DND-41 (cell line): ENCODE results near the gene FIBCD1.

ENCODE experiments used
- ATAC-seq: fragments of 200-7000 bp; cut with Tn5 transposase; 3 replicates; pipeline ENCODE4 v1.9.1; 2021; ENCODE audit warnings: low read depth; ENCODE audit not compliant: insufficient read depth
- DNase-seq: peaks from one replicate; pipeline ENCODE4 v3.0.0-alpha.2; 2020
- H2AFZ ChIP-seq: 2 replicates; pipeline ENCODE4 v1.6.0; 2012; ENCODE audit warnings: low read depth, low read length
- H3K27ac ChIP-seq: 2 replicates; pipeline ENCODE4 v1.5.1; 2012; ENCODE audit warnings: low read length, inconsistent platforms
- H3K27me3 ChIP-seq: fragments of 200-600 bp; sonication (generic); 2 replicates; pipeline ENCODE4 v1.6.0; 2012; ENCODE audit warnings: low read length, mild to moderate bottlenecking, inconsistent platforms; ENCODE audit not compliant: insufficient read depth, poor library complexity
- H3K36me3 ChIP-seq: 2 replicates; pipeline ENCODE4 v1.5.1; 2012; ENCODE audit warnings: low read length, inconsistent platforms; ENCODE audit not compliant: insufficient read depth
- H3K4me1 ChIP-seq: 2 replicates; pipeline ENCODE4 v1.5.1; 2012; ENCODE audit warnings: mild to moderate bottlenecking, low read length; ENCODE audit not compliant: insufficient read depth
- H3K4me2 ChIP-seq: 2 replicates; pipeline ENCODE4 v1.6.0; 2012; ENCODE audit warnings: mild to moderate bottlenecking, moderate library complexity, low read length, inconsistent platforms; ENCODE audit not compliant: insufficient read depth
- H3K4me3 ChIP-seq, 2 experiments: fragments of 200-600 bp in 1 of 2; shearing (Covaris generic) in 1 of 2; 2 replicates each; pipeline ENCODE4 v1.5.1; 2012 to 2016; ENCODE audit warnings: inconsistent platforms in 2 of 2, low read length in 2 of 2, mild to moderate bottlenecking in 2 of 2, low read depth in 1 of 2, moderate library complexity in 1 of 2
- H3K79me2 ChIP-seq: 2 replicates; pipeline ENCODE4 v1.6.0; 2012; ENCODE audit warnings: low read length, inconsistent platforms; ENCODE audit not compliant: insufficient read depth
- H3K9ac ChIP-seq: 2 replicates; pipeline ENCODE4 v1.6.0; 2012; ENCODE audit warnings: low read depth, mild to moderate bottlenecking, inconsistent platforms, low read length, moderate library complexity
- H3K9me3 ChIP-seq: 2 replicates; pipeline ENCODE4 v1.5.1; 2012; ENCODE audit warnings: low read length, moderate library complexity, mild to moderate bottlenecking, inconsistent platforms; ENCODE audit not compliant: insufficient read depth, severe bottlenecking
- H4K20me1 ChIP-seq: 2 replicates; pipeline ENCODE4 v1.6.0; 2012; ENCODE audit warnings: low read length; ENCODE audit not compliant: insufficient read depth
- EZH2 ChIP-seq: IDR thresholded peaks from 3 replicates; pipeline ENCODE4 v1.6.1; 2012; ENCODE audit warnings: borderline replicate concordance, low read depth, mild to moderate bottlenecking, moderate library complexity, low read length, inconsistent platforms; ENCODE audit not compliant: severe bottlenecking
- TF ChIP-seq, protein P1 (sequence below): IDR thresholded peaks from 2 replicates; pipeline ENCODE4 v1.5.1; 2012; ENCODE audit warnings: borderline replicate concordance, low read length, moderate library complexity, mild to moderate bottlenecking; ENCODE audit not compliant: poor library complexity, severe bottlenecking; ENCODE audit errors: extremely low read depth

FIBCD1 gene

DNA sequence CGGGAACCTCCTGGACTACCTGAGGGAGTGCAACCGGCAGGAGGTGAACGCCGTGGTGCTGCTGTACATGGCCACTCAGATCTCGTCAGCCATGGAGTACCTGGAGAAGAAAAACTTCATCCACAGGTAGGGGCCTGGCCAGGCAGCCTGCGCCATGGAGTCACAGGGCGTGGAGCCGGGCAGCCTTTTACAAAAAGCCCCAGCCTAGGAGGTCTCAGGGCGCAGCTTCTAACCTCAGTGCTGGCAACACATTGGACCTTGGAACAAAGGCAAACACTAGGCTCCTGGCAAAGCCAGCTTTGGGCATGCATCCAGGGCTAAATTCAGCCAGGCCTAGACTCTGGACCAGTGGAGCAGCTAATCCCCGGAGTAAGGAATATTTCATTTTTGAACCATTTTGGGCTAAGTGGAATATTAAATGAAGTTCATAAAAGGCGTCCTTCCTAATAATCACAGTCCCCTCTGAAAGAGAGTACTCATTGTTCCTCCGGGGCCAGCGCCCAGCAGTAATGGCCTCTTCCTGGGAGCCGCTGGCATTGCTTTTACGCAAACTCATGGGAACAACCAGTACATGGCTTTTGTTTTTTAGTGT, 66.0 kb downstream of the FIBCD1 start:
- H3K9me3 ChIP-seq: no peaks in the 10 kb centered on the region
- peaks cover 20% of the 10 kb centered on the region for H4K20me1 ChIP-seq
- H3K4me1 ChIP-seq: no peaks in the 10 kb centered on the region
- H3K4me3 ChIP-seq: no peak overlapping the region
- peaks cover 5% of the 10 kb centered on the region; the same call in 1 of the 2 replicates for H3K79me2 ChIP-seq
- ATAC-seq (no peak), DNase-seq (no peak)
- H3K9ac ChIP-seq: no peak overlapping the region
- no peaks in the 10 kb centered on the region for H3K27me3 ChIP-seq
- no peak overlapping the region for H2AFZ ChIP-seq
- no peak overlapping the region for H3K27ac ChIP-seq
- TF ChIP-seq, protein P1, sequence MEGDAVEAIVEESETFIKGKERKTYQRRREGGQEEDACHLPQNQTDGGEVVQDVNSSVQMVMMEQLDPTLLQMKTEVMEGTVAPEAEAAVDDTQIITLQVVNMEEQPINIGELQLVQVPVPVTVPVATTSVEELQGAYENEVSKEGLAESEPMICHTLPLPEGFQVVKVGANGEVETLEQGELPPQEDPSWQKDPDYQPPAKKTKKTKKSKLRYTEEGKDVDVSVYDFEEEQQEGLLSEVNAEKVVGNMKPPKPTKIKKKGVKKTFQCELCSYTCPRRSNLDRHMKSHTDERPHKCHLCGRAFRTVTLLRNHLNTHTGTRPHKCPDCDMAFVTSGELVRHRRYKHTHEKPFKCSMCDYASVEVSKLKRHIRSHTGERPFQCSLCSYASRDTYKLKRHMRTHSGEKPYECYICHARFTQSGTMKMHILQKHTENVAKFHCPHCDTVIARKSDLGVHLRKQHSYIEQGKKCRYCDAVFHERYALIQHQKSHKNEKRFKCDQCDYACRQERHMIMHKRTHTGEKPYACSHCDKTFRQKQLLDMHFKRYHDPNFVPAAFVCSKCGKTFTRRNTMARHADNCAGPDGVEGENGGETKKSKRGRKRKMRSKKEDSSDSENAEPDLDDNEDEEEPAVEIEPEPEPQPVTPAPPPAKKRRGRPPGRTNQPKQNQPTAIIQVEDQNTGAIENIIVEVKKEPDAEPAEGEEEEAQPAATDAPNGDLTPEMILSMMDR: no peak
- no peak for TF ChIP-seq EZH2
- no peak overlapping the region for H3K4me2 ChIP-seq
- peaks cover 80% of the 10 kb centered on the region for H3K36me3 ChIP-seq

DNA sequence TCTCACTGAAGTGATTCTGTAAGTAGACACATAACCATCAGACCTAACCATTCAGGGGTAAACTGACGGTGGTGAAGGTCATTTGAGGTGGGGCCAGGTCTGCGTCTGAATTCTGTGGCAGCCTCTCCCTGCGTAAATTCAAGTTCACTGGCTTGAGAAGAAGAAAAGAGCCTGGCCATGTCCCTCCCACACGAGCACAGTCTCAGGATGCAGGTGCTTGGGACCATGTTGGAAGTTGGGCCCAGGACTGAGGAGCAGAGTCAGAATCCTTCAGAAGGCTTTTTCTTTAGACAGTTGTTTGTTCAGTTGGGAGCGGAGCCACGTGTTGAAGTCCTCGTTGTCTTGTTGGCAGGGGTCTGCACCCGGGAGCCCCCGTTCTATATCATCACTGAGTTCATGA, 66.5 kb downstream of the FIBCD1 start:
- DNase-seq (no peak), ATAC-seq (no peak)
- H4K20me1 ChIP-seq: peaks cover 22% of the 10 kb centered on the region
- H3K4me3 ChIP-seq: no peak overlapping the region
- H2AFZ ChIP-seq: no peak overlapping the region
- no peak overlapping the region for H3K4me2 ChIP-seq
- H3K27me3 ChIP-seq: no peaks in the 10 kb centered on the region
- TF ChIP-seq, protein P1: no peak
- TF ChIP-seq EZH2: no peak
- no peaks in the 10 kb centered on the region for H3K4me1 ChIP-seq
- H3K9ac ChIP-seq: no peak overlapping the region
- peaks cover 79% of the 10 kb centered on the region for H3K36me3 ChIP-seq
- no peak overlapping the region for H3K27ac ChIP-seq
- no peaks in the 10 kb centered on the region for H3K9me3 ChIP-seq
- H3K79me2 ChIP-seq: peaks cover 6% of the 10 kb centered on the region

DNA sequence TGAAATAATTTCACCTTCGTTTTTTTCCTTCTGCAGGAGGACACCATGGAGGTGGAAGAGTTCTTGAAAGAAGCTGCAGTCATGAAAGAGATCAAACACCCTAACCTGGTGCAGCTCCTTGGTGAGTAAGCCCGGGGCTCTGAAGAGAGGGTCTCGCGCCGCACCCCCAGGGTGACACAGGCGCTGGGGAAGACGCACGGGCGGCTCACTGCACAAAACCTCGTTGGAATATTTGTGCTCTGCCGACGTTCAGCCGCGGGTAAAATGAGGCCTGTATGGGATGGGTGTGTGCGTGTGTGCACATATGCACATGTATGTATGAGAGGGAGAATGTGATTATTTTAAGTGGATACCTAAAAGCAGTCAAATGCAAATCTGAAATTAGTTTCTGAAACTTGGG, 67.0 kb downstream of the FIBCD1 start:
- Histone ChIP-seq H3K9me3 (no peaks in the 10 kb centered on the region), H3K9ac (no peak overlapping the region), H3K27me3 (no peaks in the 10 kb centered on the region), H3K36me3 (peaks cover 79% of the 10 kb centered on the region), H3K4me1 (no peaks in the 10 kb centered on the region), H3K79me2 (peaks cover 10% of the 10 kb centered on the region), H4K20me1 (peaks cover 27% of the 10 kb centered on the region), H3K4me3 (no peak overlapping the region), H2AFZ (no peak overlapping the region), H3K27ac (no peak overlapping the region), H3K4me2 (no peak overlapping the region)
- ATAC-seq (no peak), DNase-seq (no peak)
- TF ChIP-seq, protein P1: no peak
- TF ChIP-seq EZH2: no peak
